ENCODE measurements around the gene KRTAP5-3.

The KRTAP5-3 gene

DNA sequence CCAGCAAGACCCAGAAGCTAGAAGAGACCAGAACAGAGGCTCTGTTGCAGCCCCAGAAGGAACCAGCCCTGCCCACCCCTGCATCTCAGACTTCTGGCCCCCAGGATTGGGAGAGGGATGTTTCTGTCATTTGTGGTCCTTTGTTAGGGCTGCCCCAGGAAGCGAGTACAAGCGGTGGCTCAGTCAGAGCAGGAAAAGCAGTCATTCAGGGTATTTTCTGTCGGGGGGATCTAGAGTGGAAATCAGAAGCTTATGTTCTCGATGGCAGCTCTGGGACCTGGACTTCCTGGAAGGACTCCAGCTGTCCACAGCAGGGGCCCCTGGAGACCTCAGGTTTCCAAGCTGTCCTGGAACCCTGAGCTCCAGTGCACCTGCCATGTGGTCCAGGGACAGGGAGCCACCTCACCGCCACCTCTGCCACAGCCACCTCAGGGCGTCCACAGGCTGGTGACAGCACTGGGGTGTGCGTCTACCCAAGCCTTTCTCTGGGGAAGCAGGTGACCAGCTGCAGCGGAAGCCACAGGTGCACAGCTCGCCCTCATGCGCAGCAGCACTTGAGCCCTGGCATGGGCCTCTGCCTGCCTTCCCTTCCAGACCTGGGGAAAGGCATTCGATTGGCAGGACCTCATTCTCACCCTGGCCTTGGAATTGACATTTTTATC is 23.9 kb upstream of the KRTAP5-3 start:
- peaks cover 24% of the 10 kb centered on the region for H3K27me3 ChIP-seq (replicated peaks)
- no peaks in the 10 kb centered on the region for H3K36me3 ChIP-seq (replicated peaks)
- H3K4me3 ChIP-seq (ENCODE audit: low read depth, low read length): no peak overlapping the region
- DNase-seq: no peak
- no peak overlapping the region for H3K27ac ChIP-seq
- in situ Hi-C loops (cut with HindIII; ENCODE audit: low pct_ligation_motif_present, low sequenced_read_pairs): no loop called here
- TF ChIP-seq, protein P1, sequence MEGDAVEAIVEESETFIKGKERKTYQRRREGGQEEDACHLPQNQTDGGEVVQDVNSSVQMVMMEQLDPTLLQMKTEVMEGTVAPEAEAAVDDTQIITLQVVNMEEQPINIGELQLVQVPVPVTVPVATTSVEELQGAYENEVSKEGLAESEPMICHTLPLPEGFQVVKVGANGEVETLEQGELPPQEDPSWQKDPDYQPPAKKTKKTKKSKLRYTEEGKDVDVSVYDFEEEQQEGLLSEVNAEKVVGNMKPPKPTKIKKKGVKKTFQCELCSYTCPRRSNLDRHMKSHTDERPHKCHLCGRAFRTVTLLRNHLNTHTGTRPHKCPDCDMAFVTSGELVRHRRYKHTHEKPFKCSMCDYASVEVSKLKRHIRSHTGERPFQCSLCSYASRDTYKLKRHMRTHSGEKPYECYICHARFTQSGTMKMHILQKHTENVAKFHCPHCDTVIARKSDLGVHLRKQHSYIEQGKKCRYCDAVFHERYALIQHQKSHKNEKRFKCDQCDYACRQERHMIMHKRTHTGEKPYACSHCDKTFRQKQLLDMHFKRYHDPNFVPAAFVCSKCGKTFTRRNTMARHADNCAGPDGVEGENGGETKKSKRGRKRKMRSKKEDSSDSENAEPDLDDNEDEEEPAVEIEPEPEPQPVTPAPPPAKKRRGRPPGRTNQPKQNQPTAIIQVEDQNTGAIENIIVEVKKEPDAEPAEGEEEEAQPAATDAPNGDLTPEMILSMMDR (IDR thresholded peaks at IDR 0.05; ENCODE audit: low read depth, low read length, missing control alignments): no peak

DNA sequence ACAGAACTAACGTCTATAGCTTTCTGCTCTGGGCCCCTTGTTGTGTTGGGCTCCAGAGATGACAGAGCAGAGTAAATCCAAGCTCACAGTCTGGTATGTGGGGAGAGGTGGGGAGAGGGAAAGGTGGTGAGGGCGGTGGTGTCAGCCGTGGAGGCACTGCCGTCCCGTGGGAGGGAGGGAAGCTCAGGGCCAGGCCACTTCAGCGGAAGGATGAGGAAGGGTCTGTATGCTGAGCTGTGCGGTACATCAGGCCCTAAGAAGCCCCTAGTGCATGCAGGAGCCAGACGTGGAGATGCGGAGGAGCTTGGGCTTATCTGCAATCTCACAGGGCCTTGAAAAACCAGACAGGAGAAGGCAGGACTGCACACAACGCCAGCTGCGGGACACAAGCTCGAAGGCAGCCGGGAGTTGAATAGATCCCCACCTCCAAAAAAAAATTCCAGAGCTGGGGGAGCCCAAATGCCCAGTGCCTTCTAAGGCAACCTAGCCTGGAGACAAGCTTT is 22.9 kb upstream of the KRTAP5-3 start:
- Histone ChIP-seq H3K36me3 (replicated peaks) (no peaks in the 10 kb centered on the region), H3K27me3 (replicated peaks) (peaks cover 25% of the 10 kb centered on the region), H3K27ac (no peak overlapping the region), H3K4me3 (ENCODE audit: low read depth, low read length) (no peak overlapping the region)
- TF ChIP-seq, protein P1 (IDR thresholded peaks at IDR 0.05; ENCODE audit: low read depth, low read length, missing control alignments): no peak
- in situ Hi-C loops (cut with HindIII; ENCODE audit: low pct_ligation_motif_present, low sequenced_read_pairs): no loop called here
- DNase-seq: no peak

DNA sequence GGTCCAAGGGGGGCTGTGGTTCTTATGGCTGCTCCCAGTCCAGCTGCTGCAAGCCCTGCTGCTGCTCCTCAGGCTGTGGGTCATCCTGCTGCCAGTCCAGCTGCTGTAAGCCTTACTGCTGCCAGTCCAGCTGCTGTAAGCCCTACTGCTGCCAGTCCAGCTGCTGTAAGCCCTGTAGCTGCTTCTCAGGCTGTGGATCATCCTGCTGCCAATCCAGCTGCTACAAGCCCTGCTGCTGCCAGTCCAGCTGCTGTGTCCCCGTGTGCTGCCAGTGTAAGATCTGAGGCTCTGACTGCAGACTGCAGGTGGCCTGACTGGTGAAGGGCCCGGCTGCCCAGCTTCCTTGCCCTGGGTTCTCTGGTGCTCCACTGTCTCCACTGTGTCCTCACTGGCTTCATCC is 22.0 kb upstream of the KRTAP5-3 start:
- Histone ChIP-seq H3K4me3 (ENCODE audit: low read depth, low read length) (no peak overlapping the region), H3K27ac (no peak overlapping the region), H3K27me3 (replicated peaks) (peaks cover 25% of the 10 kb centered on the region), H3K36me3 (replicated peaks) (no peaks in the 10 kb centered on the region)
- TF ChIP-seq, protein P1 (IDR thresholded peaks at IDR 0.05; ENCODE audit: low read depth, low read length, missing control alignments): no peak
- in situ Hi-C loops (cut with HindIII; ENCODE audit: low pct_ligation_motif_present, low sequenced_read_pairs): no loop called here
- DNase-seq: no peak

DNA sequence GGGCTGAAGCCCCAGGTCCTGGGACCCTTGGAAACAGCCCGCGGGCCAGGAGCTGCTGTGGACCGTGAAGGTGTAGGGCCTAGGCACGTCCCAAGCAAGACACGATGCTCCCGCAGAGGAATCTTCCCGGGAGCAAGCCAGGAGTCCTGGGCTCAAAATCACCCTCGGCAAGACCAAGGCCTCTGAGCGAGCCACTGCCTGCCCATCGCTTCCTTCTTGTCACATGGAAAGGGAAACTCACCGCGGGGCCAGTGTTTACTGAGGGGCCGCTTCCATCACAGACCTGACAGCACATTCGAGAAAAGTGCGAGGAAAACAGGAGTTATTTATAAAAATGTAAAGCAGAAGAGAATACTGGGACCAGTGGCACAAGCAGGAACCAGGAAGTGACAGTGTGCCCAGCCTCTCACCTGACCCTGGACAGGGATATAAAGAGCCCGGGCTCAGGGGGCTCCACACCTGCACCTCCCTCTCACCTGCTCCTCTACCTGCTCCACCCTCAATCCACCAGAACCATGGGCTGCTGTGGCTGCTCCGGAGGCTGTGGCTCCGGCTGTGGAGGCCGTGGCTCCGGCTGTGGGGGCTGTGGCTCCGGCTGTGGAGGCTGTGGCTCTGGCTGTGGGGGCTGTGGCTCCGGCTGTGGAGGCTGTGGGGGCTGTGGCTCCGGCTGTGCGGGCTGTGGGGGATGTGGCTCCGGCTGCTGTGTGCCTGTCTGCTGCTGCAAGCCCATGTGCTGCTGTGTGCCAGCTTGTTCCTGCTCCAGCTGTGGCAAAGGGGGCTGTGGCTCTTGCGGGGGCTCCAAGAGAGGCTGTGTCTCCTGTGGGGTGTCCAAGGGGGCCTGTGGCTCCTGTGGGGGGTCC is 21.3 kb upstream of the KRTAP5-3 start, which contains the start of gene KRTAP5-5:
Gene KRTAP5-5 (plus strand): TSS at position 450 of the 860 bp plus-strand sequence. CDS start 66 bp downstream, at position 516.
- no peak within 1 kb of the TSS for H3K4me3 ChIP-seq (ENCODE audit: low read depth, low read length)
- H3K27me3 ChIP-seq (replicated peaks): peaks cover 28% of the 10 kb centered on the region
- H3K36me3 ChIP-seq (replicated peaks): no peaks in the 10 kb centered on the region
- H3K27ac ChIP-seq: no peak within 1 kb of the TSS
- TF ChIP-seq, protein P1 (IDR thresholded peaks at IDR 0.05; ENCODE audit: low read depth, low read length, missing control alignments): no peak
- in situ Hi-C loops (cut with HindIII; ENCODE audit: low pct_ligation_motif_present, low sequenced_read_pairs): no loop called here
- DNase-seq: no peak

DNA sequence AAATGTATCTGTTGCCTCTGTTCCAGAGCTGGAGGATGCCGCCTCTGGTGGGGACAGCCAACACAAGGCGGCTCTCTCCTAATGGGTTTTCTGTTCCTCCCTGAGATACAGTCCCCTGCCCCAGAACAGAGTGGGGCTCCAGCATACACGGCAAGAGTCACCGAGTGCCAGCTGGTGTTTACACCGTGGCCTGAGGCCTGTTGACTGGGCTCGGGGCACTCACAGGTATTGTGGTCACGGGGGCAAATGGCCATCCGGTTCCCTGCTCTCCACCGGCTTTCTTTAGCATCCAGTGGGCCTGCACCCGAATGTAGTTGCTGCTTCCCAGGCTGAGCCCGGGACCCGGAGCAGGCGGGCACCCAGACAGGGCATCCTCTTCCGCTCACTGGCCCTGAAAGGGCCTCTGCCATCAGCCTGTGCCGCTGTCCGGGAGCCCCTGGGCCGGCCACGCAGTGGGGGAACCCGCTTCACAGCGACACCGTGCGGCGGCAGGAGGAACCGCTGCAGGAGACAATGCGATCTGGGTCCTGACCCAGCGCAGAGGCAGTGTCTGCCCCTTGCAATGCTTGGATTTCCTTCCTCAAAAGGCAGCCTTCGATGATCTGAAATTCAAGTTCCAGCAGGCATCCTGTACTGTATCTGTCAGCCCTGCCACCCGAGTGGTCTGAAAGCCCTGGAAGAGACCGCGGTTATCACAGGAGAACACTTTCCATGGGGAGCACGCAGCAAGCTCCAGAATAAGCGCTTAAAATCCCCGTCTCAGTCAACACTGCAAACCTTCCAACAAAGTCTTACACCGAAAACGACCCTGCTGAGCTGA is 20.5 kb upstream of the KRTAP5-3 start:
- no peak overlapping the region for H3K27ac ChIP-seq
- TF ChIP-seq, protein P1 (IDR thresholded peaks at IDR 0.05; ENCODE audit: low read depth, low read length, missing control alignments): peak; percentile 98
- H3K4me3 ChIP-seq (ENCODE audit: low read depth, low read length): no peak overlapping the region
- in situ Hi-C loops (cut with HindIII; ENCODE audit: low pct_ligation_motif_present, low sequenced_read_pairs): no loop called here
- DNase-seq: no peak
- peaks cover 24% of the 10 kb centered on the region for H3K27me3 ChIP-seq (replicated peaks)
- H3K36me3 ChIP-seq (replicated peaks): no peaks in the 10 kb centered on the region
